HG03097 (cell line): ENCODE measurements around the gene OR5A1.
"Not testable (repeated sequence)": the region's sequence is repeated elsewhere in the genome, so short reads cannot be mapped to it uniquely, and the experiment has no call there.

ENCODE experiments used
- ATAC-seq: cut with Tn5 transposase; IDR thresholded peaks from one replicate; pipeline ENCODE4 v1.9.1; 2021; ENCODE audit not compliant: unreplicated experiment, low FRiP score

Gene OR5A1

DNA sequence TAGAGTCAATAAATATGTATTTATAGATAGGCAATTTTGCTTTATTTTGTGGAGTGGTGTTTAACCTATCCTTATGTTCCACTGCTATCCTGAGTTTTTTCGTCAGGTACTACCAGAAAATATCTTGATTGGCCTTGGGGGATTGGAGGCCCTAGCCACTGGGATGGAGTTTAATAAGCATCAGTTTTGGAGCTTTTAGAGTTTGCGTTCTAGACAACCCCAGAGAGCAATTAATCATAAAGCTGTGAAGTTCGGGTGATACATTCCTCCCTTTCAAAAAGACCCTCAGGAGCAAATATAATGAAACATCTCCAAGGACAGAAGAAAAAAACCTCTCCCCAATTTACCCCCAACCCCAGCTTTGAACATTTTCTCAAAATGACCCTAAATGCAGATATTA, at the start of gene OR5A1:
TSS of gene OR5A1 (plus strand) at position 301 of the 400 bp plus-strand sequence. CDS start 6,700 bp downstream, outside the sequence.
- no peak for ATAC-seq

DNA sequence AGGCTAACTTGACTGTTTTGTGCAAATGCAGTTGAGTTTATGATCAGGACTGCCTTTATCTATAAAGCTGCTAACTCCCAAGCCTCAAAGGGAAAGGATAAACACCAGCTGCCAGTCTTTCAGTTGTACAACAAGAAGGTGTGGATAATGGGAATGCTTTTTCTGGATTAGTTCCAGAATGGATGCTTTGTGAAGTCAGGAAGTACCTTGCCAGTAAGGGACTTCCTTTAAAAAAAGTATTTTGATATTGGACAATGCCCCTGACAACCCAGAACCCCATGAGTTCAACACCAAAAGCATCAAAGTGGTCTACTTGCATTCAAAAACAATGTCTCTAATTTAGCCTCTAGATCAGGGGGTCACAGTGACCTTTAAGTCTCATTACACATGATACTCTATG, 42.1 kb upstream of the OR5A1 start:
- ATAC-seq, result no peak

DNA sequence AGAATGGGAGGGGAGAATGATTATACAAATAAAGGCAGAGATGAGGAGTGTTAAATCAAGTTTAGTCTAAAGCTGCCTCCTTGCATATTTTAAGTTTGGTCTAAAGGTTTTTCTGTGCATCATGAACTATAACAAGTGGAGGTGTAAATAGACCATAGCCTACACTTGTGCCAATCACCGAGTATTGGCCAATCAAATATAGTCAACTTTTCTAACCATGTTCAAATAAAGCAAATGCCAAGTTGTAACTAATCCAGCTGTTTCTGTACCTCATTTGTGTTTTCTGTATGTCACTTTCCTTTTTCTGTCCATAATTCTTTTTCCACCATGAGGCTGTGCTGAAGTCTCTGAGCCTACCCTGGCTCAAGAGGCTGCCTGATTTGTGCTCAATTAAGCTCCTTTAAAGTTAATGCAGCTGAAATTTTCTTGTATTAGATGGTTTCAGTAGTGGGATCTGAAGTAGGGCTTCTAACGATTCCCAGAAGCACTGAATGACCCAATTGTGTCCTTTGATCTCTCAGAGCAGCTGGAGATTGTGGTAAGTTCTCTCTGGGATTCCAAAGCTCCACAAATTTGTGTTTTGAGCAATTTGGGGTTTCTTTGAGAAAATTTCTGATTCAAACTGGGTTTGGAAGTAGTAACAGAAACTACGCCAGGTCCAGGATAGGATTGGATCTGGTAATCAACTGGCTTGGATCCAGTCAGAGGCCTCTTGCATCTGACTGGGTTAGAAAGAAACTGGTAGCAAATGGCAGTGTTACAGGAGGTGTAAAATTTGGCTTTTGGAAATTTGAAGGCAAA, 35.6 kb upstream of the OR5A1 start:
- ATAC-seq, result no peak

DNA sequence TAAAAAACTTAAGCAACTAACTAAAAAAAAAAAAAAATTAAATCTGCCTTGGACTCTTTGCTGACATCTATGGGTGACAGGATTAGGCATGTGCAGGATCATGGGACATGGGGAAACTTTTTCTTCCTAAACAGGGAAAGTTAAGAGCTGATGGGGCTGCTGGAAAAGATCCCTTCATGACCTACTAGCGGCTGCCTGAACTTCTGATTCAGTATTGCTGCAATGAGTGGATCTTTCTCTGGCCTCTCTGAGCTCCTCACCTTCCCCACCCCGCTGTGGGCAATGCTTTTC, 35.1 kb upstream of the OR5A1 start:
- no peak for ATAC-seq

DNA sequence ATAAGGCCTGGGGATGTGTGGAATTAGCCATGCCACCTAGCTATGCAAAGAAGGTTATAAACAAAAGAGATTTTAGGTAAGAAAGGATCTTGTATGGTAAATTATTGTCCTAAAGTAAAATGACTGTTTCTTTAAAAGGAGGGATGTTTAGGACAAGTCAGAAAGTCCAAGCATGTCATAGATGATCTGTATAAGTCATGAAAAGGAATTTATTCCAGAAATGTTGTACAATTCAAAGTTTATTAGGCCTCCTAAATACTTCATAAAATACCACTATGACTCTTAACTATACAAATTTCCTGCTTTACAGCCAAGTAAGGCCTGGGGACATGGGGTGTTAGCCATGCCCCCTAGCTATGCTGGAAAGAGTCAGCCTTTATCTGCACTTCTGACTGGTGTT, 32.7 kb upstream of the OR5A1 start:
- no peak for ATAC-seq

DNA sequence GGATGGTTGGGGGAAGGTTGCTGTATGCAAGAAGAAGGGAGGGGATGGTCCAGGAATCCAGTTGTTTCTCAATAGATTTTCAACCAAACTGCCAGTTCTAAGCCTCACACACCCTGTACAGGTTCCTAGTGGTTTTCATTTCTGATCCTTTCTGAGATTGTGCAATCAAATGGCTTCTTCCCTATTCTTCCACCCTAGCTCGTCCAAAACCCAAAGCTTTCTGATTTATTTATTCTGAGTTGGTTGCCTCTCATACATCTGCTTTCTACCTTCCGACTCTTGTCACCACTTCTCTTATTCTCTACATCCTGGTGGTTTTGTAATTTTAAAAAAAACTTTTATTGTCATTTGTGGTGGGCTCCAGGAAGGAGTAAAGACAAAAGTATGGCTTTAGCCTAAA, 22.6 kb upstream of the OR5A1 start:
- ATAC-seq, result no peak

DNA sequence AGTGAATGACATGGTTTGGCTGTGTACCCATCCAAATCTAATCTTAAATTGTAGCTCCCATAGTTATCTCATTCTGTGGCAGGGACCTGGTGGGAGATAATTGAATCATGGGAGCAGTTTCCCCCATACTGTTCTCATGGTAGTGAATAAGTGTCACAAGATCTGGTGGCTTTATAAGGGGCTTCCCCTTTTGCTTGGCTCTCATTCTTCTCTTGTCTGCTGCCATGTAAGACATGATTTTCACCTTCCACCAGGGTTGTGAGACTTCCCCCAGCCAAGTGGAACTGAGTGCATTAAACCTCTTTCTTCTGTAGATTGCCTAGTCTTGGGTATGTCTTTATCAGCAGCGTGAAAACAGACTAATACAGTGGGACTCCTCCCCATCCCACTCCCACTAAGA, 21.2 kb upstream of the OR5A1 start:
- ATAC-seq, result no peak

DNA sequence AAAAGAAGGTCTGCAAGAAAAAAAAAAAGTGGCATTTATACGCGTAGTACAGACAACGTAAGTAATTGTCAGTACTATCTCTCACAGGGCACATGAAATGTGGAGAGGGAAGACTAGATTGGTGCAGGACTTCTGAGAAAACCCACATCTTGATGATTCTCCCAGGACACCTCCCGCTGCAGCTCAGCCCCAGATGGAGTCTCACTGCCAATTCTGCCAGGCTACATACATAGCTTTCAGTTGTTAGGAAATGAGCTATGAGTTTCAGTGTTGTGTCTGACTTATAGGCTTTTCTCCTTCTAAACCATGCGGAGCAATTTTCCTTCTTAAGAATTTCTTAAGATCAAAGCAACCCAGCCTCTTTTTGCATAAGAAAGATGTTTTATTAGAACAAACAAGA, 19.7 kb upstream of the OR5A1 start:
- no peak for ATAC-seq

DNA sequence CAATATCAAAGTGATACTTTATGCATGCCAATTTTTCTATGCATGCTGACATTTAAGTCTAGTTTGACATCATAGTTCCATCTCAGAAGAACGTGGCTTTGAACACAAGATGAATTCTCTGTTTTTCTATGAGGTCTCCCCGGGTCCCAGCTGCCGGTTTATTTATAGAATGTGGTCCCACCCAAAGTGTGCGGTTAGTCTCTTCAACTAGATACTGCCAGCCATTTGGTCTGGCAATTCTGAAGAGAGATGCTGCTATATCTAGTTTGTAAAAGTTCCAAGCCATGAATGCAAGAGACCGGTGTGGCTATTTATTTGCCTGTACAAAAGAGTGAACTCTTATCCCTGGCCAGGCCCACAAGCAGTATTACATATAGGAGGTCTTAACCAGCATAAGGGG, 19.2 kb upstream of the OR5A1 start:
- ATAC-seq, result no peak

DNA sequence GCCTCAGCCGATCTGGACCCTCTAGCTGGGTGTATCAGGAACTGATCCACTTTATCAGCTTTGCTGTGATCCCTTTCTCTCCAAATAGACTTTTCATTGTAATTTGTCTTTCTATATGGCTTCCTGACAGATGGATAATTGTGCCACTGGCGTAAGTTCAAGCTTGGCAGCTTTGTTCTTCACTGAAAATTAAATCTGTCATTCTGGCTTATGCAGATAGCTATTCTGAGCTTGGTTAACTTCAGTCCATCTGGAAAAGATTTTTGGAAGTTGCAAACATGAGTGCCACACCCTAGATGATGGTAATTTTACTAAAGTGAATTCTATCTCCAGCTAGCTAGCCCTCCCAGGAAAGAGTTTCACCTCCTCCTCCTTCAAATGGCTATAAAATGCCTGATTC, 18.1 kb upstream of the OR5A1 start:
- no peak for ATAC-seq

DNA sequence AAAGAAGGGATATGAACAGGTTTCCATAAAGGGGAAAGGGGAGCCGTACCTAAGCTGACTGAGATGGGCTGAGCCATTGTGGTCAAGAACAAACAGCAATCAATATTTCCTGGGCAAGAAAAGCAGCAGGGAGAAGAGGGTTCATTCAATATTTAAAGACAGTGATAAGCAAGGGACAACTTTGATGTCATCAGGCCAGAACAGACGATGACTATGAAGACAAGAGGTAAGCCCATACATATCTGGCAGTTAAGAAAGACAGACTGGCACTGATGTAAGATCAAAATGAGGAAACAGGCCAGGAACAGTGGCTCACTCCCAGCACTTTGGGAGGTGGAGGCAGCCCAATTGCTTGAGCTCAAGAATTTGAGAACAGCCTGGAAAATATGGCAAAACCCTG, 12.4 kb upstream of the OR5A1 start:
- ATAC-seq, result no peak

DNA sequence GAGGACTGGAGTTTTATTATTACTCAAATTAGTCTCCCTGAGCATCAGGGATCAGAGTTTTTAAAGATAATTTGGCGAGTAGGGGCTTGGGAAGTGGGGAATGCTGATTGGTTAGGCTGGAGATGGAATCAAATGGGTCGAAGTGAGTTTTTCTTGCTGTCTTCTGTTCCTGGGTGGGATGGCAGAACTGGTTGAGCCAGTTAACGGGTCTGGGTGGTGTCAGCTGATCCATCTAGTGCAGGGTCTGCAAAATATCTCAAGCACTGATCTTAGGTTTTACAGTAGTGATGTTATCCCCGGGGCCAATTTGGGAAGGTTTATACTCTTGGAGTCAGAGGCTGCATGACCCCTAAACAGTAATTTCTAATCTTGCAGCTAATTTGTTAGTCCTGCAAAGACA, 11.1 kb upstream of the OR5A1 start:
- ATAC-seq, result no peak

DNA sequence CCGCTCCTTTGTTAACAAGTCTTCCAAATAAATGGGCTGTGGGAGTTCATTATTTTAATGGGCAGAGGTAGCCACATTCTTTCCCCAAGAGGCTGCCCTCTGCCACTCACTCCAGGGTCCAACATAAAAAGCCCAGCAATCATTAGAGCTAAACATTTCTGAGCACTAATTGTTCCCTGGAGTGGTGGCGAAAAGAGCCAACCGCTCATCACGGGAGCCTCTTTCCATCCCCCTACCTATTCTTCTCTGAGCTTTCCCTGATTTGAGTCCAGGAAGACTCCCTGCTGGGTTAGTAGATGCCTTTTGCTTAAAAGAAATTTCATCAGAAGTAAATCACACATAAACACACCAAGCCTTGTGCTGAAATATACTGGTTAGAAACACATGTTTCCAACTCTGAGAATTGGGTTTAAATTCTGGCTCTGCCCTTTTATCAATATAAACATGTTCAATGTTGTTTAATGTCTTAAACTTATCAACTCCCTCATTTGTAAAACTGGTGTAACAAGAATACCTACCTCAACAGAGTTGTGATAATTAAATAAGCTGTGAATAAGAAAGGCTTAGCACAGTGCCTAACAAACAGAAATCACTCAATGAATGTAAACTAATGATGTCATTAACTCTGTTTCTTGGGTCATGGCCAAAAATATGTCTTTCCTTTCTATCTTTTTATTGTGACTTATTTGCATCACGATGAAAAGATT, 9.8 kb upstream of the OR5A1 start, which contains the start of gene OR5A2:
TSS of gene OR5A2 (minus strand) at position 53 of the 707 bp plus-strand sequence. CDS start 3,460 bp downstream, outside the sequence.
- ATAC-seq, result no peak

DNA sequence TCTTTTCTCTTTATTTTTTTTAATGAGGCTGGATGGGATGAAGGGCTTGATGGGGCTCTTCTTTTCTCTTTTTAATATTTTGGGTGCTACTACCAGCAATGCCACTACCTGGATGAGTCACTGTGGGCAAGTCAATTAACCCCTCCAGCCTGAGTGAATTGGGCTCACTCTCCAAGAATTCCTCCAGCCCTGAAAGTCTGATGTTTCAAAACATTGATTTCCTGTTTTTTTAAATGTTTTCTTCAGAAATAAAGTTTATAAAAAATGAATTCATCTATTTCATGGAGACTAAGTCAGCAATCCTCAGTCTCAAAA, 9.2 kb upstream of the OR5A1 start:
- no peak for ATAC-seq

DNA sequence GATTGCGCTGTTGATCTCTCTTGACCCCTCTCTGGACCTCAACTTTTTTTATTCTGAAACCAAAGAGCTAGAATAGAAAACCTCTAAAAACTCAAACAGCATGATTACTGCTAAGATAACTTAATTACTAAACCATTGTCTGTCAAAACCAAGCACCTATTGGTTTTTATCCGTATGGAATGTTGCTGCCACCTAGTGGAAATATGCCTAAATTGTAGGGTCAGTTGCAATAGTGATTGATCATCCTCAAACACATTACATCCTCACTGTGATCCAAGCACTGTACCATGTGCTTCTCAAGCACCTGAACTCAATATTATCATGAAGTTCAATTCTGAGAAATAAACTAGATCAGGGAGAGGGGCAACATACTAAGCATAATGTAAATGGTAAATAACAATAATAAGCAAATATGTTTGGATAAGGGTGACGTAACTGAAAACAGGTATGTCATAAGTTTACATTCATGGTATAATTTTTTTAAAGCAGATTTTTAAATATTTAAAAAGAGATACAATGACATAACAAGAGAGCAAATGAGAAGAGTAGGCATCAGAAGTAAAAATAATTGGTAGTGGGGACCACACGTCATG, 6.2 kb upstream of the OR5A1 start:
- ATAC-seq, result no peak

DNA sequence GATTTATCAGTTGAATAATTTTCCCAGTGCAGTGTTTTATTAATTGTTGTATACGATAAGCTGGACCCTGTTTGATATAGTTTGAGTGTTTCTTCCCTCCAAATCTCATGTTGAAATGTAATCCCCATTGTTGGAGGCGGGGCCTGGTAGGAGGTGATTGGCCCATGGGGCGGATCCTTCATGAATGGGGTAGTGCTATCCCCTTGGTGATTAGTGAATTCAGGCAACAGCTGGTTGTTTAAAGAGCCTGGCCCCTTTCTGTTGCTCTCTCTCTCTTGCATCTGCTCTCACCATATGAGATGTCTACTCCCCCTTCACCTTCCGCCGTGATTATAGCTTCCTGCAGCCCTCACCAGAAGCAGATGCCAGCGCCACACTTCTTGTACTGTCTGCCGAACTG, 1.5 kb downstream of the OR5A1 start:
- ATAC-seq, result no peak

DNA sequence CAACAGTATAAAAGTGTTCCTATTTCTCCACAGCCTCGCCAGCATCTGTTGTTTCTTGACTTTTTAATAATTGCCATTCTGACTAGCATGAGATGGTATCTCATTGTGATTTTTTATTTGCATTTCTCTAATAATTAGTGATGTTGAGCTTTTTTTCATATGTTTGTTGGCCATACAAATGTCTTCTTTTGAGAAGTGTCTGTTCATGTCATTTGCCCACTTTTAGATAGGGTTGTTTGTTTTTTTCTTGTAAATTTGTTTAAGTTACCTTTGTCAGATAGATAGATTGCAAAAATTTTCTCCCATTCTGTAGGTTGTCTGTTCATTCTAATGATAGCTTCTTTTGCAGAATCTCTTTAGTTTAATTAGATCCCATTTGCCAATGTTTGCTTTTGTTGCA, 9.4 kb downstream of the OR5A1 start:
- not testable (repeated sequence) for ATAC-seq

DNA sequence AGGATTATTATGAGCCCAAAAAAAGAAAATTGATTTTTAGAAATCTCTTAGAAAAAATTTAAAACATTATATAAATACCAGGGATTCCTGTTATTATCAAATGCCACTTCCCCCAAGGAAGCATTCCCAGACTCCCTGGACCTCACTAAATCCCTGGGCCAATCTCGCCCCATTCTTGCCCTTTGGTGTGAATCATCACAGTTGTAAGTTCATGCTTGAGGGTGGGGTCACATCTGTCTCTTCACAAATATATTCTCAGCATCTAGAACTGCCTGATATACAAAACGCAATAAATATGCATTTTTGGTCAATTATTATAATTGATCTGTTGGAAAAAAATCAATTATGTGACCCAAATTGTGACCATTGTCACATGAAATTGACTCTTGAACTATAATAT, 12.2 kb downstream of the OR5A1 start:
- ATAC-seq, result no peak

DNA sequence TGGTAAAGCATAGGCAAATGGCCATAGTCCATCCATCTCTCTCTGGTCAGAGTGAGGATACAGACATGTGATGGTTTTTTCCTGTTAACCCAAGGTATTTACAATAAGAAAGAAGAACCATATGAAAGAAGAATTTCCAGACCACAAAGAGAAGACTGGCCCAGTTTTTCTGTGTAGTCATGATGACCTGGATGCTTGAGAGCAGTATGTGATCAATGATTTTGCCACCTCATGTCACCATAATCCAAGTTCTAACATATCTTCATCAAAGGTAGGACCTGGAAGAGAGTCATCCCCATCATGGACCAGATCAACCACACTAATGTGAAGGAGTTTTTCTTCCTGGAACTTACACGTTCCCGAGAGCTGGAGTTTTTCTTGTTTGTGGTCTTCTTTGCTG, 20.4 kb downstream of the OR5A1 start, which contains the start of gene OR4D6:
TSS of gene OR4D6 (plus strand) at position 301 of the 400 bp plus-strand sequence. CDS start at position 301, 0 bp downstream.
- no peak for ATAC-seq

DNA sequence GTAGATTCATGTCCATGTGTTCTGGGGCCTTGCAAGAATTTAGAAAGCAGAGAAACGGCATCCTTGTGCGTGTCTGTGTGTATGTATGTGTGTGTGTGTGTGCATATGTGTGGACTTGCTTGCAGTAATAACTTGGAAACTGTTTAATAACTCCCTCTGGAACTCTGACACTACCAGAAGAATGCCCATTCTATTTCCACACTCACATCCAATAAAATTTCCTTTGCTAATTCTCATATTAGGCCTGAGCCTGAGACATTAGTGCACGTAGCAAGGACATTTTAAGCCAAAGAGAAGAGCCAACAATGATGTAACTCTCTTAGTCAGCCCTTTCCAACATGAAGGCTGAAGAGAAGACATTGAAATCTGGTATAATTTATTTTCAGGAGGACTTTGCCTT, 23.6 kb downstream of the OR5A1 start:
- ATAC-seq, result no peak

DNA sequence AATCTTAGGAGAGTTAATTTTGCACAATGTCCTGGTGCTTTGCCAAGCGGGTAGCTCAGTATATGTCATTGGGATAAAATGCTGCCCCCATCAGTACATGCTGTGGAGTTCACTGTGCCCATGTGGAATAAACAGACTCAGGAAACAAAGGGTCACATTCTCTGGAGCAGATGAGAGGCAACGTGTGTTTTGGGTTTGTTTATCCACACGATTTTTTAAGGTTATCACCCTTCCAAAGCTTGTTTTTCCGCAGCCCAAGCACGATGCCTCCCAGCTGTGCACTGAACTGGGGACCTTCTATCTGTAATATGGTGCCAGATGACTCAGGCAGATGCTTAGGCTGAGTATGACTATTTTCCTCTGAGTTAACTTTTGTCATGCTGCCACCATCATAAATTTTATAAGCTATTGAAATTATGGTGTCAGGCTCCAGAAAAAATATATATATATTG, 26.9 kb downstream of the OR5A1 start:
- ATAC-seq, result no peak

DNA sequence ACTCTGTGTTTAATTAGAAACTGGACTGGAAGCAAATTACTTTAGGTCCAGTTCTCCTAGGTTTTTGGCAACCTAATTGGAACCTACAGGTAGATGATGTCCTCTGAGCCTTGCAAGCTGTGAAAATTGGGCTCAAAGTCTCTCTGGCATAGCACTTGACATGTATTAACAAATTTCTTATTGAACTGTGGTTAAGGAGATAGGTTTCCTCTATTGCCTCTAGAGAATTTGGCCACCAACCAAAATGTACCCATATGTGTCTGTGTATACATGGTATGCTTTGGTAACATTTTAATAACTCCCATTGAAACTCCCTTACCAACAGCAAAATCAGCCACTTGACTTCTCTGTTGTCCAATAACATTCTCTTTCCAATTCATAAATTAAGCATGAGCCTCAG, 36.7 kb downstream of the OR5A1 start, which contains the start of gene OR4D10:
TSS of gene OR4D10 (plus strand) at position 301 of the 400 bp plus-strand sequence. CDS start 4,115 bp downstream, outside the sequence.
- ATAC-seq, result no peak
